Measurements from ENCODE around the gene CBX1.

- TF ChIP-seq, protein P1, sequence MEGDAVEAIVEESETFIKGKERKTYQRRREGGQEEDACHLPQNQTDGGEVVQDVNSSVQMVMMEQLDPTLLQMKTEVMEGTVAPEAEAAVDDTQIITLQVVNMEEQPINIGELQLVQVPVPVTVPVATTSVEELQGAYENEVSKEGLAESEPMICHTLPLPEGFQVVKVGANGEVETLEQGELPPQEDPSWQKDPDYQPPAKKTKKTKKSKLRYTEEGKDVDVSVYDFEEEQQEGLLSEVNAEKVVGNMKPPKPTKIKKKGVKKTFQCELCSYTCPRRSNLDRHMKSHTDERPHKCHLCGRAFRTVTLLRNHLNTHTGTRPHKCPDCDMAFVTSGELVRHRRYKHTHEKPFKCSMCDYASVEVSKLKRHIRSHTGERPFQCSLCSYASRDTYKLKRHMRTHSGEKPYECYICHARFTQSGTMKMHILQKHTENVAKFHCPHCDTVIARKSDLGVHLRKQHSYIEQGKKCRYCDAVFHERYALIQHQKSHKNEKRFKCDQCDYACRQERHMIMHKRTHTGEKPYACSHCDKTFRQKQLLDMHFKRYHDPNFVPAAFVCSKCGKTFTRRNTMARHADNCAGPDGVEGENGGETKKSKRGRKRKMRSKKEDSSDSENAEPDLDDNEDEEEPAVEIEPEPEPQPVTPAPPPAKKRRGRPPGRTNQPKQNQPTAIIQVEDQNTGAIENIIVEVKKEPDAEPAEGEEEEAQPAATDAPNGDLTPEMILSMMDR (conservative IDR thresholded peaks at IDR 0.05; ENCODE audit: low read length), result no peak
- no peak for TF ChIP-seq EZH2phosphoT487 (IDR thresholded peaks at IDR 0.05; ENCODE audit: borderline replicate concordance)
Measured at GRCh38 chr17:48064638-48065037, 36.6 kb downstream of the CBX1 start.
